CD14-positive monocyte (primary cell): Measurements from ENCODE around the gene VASH1. TPM values are rescaled to one million over a fixed set of nuclear protein-coding genes. Genes with fewer than 3 reads are reported as not detected.

Experiments used
- DNase-seq, 3 donors: peaks; one replicate each; pipeline ENCODE4 v3.0.0-alpha.2; 2011 to 2022
- H2AFZ ChIP-seq: 2 replicates; pipeline ENCODE4 v1.6.0; 2012; ENCODE audit warnings: mild to moderate bottlenecking, low read depth, low read length, inconsistent platforms; ENCODE audit not compliant: insufficient read depth, poor library complexity, severe bottlenecking
- H3K27ac ChIP-seq, 2 donors: 1 replicate in 1 of 2; 2 replicates in 1 of 2; pipeline ENCODE4 v1.5.1; 2012 to 2013; ENCODE audit warnings: low read length in 2 of 2, control low read depth in 1 of 2, inconsistent platforms in 1 of 2, low read depth in 1 of 2, mild to moderate bottlenecking in 1 of 2
- H3K27me3 ChIP-seq, 2 donors: one replicate each; pipeline versions ENCODE4 v1.6.0 to v1.6.1; 2011 to 2013; ENCODE audit warnings: low read length in 2 of 2; ENCODE audit not compliant: control insufficient read depth in 2 of 2, insufficient read depth in 2 of 2
- H3K36me3 ChIP-seq, 2 donors: replicated peaks in 1 of 2; 1 replicate in 1 of 2; 2 replicates in 1 of 2; pipeline versions ENCODE4 v1.5.1 to v1.6.1; 2012 to 2013; ENCODE audit warnings: low read length in 2 of 2, control low read depth in 1 of 2, inconsistent platforms in 1 of 2, mild to moderate bottlenecking in 1 of 2; ENCODE audit not compliant: insufficient read depth in 2 of 2, control insufficient read depth in 1 of 2
- H3K4me1 ChIP-seq, 2 donors: 1 replicate in 1 of 2; 2 replicates in 1 of 2; pipeline versions ENCODE4 v1.5.1 to v1.6.1; 2012 to 2013; ENCODE audit warnings: low read length in 2 of 2, control low read depth in 1 of 2, inconsistent platforms in 1 of 2, mild to moderate bottlenecking in 1 of 2, moderate library complexity in 1 of 2; ENCODE audit not compliant: insufficient read depth in 2 of 2, control insufficient read depth in 1 of 2
- H3K4me2 ChIP-seq: replicated peaks from 2 replicates; pipeline ENCODE3; 2012; ENCODE audit warnings: low read length, moderate library complexity, mild to moderate bottlenecking; ENCODE audit not compliant: poor library complexity, severe bottlenecking; ENCODE audit errors: extremely low read depth
- H3K4me3 ChIP-seq, 3 experiments: fragments of 200-600 bp in 1 of 3; sonication (generic) in 1 of 3; replicated peaks in 1 of 3; 1 replicate in 2 of 3; 2 replicates in 1 of 3; pipeline ENCODE4 v1.5.1; 2011 to 2013; ENCODE audit warnings: low read length in 3 of 3, mild to moderate bottlenecking in 3 of 3, control low read depth in 2 of 3, low read depth in 2 of 3, inconsistent platforms in 1 of 3, moderate library complexity in 1 of 3
- H3K79me2 ChIP-seq: 2 replicates; pipeline ENCODE4 v1.6.0; 2012; ENCODE audit warnings: mild to moderate bottlenecking, control low read depth, inconsistent platforms, low read length, moderate library complexity; ENCODE audit not compliant: insufficient read depth
- H3K9ac ChIP-seq: 2 replicates; pipeline ENCODE4 v1.6.0; 2017; ENCODE audit warnings: low read length, mild to moderate bottlenecking; ENCODE audit not compliant: insufficient read depth, poor library complexity, severe bottlenecking
- H3K9me3 ChIP-seq, 2 donors: replicated peaks in 1 of 2; 1 replicate in 1 of 2; 2 replicates in 1 of 2; pipeline versions ENCODE4 v1.5.1 to v1.6.1; 2012 to 2013; ENCODE audit warnings: low read length in 2 of 2, control low read depth in 1 of 2; ENCODE audit not compliant: control insufficient read depth in 1 of 2, insufficient read depth in 1 of 2
- H4K20me1 ChIP-seq: 2 replicates; pipeline ENCODE4 v1.6.0; 2012; ENCODE audit warnings: mild to moderate bottlenecking, low read length, control low read depth, moderate library complexity; ENCODE audit not compliant: insufficient read depth
- H3K27ac Mint-ChIP-seq, 7 donors: one replicate each; pipeline ENCODE4 v1.8.0; 2020; ENCODE audit warnings: mild to moderate bottlenecking in 7 of 7, mixed read lengths in 7 of 7, moderate library complexity in 6 of 7, inconsistent platforms in 2 of 7
- H3K27me3 Mint-ChIP-seq, 3 donors: one replicate each; pipeline ENCODE4 v1.8.0; 2021 to 2022; ENCODE audit warnings: low read depth in 3 of 3, mild to moderate bottlenecking in 3 of 3, mixed read lengths in 3 of 3, moderate library complexity in 3 of 3, inconsistent platforms in 1 of 3
- H3K36me3 Mint-ChIP-seq, 2 donors: one replicate each; pipeline ENCODE4 v1.8.0; 2020; ENCODE audit warnings: mixed read lengths in 2 of 2, inconsistent platforms in 1 of 2, mild to moderate bottlenecking in 1 of 2
- H3K4me1 Mint-ChIP-seq: one replicate; pipeline ENCODE4 v1.8.0; 2020; ENCODE audit warnings: mild to moderate bottlenecking, mixed read lengths
- H3K4me3 Mint-ChIP-seq, 2 donors: one replicate each; pipeline ENCODE4 v1.8.0; 2020; ENCODE audit warnings: mild to moderate bottlenecking in 2 of 2, mixed read lengths in 2 of 2, moderate library complexity in 1 of 2
- H3K9me3 Mint-ChIP-seq, 7 donors: one replicate each; pipeline ENCODE4 v1.8.0; 2020 to 2022; ENCODE audit warnings: mixed read lengths in 7 of 7, mild to moderate bottlenecking in 6 of 7, moderate library complexity in 6 of 7, inconsistent platforms in 2 of 7
- WGBS: methylation state at CpG from one replicate; pipeline ENCODE4 v1.1.5; 2013; ENCODE audit warnings: missing lambda C conversion rate; ENCODE audit not compliant: insufficient coverage; 5-methylcytosine and 5-hydroxymethylcytosine counted together
- intact Hi-C, 2 donors: fragments of 100-400 bp; cut with micrococcal nuclease; formaldehyde crosslinking; loops; one replicate each; pipeline versions ENCODE4 v1.15.0 to v1.15.1; 2023
- polyA plus RNA-seq, 3 donors: library from polyadenylated mRNA; depleted of rRNA in 1 of 3; unstranded in 2 of 3; stranded (reverse) in 1 of 3; fragments of 300-500 nt in 2 of 3; fragments of >200 nt in 1 of 3; fragmentation: Illumina TruSeq in 2 of 3; gene quantifications; 1 replicate in 2 of 3; 2 replicates in 1 of 3; pipeline ENCODE4 v1.2.3, GENCODE V29; 2012 to 2021
- TF ChIP-seq, protein P1 (sequence below): fragments of 200-600 bp; IDR thresholded peaks from one replicate; pipeline ENCODE4 v1.8.0; 2022; ENCODE audit warnings: antibody characterized with exemption, mild to moderate bottlenecking

VASH1 gene
- polyA plus RNA-seq, 3 donors, result 2.5 to 10.5 (median 3.3) TPM

GRCh38 chr14:76760331-76761135, 735 bp upstream of the VASH1 start:
- peak overlapping the region; percentile 50 to 81 (median 77) for H3K4me3 ChIP-seq
- peak overlapping the region; percentile 75 for H3K9ac ChIP-seq
- peak overlapping the region; percentile 45 to 87 (median 68) for H3K27ac Mint-ChIP-seq
- H3K4me2 ChIP-seq, result peak overlapping the region; percentile 98
- H3K27me3 ChIP-seq, result peaks cover 0 to 12% of the 10 kb centered on the region in 2 donors
- H3K36me3 Mint-ChIP-seq, result peaks cover 0 to 12% of the 10 kb centered on the region in 2 donors
- no peaks in the 10 kb centered on the region for H3K9me3 ChIP-seq
- intact Hi-C loops, result loop anchor here in 1 of 2 donors (5.0 kb wide), 1 partner anchor 38 kb away; no protein-coding TSS in a partner anchor
- H4K20me1 ChIP-seq, result no peaks in the 10 kb centered on the region
- DNase-seq, result no peak
- 50% methylated on average over 20 of the region's 26 CpGs for WGBS
- H3K36me3 ChIP-seq, result no peaks in the 10 kb centered on the region
- H3K4me3 Mint-ChIP-seq, result peak overlapping the region; percentile 76 to 82
- H3K79me2 ChIP-seq, result no peaks in the 10 kb centered on the region
- peak overlapping the region in 1 of 2 donors; percentile 72 for H3K27ac ChIP-seq
- H3K9me3 Mint-ChIP-seq, result no peaks in the 10 kb centered on the region
- peaks cover 36% of the 10 kb centered on the region for H3K4me1 Mint-ChIP-seq
- peaks cover 17 to 21% (median 19%) of the 10 kb centered on the region in 3 donors for H3K27me3 Mint-ChIP-seq
- H2AFZ ChIP-seq, result peak overlapping the region; percentile 95
- peaks cover 20 to 32% of the 10 kb centered on the region in 2 donors for H3K4me1 ChIP-seq
- TF ChIP-seq, protein P1, sequence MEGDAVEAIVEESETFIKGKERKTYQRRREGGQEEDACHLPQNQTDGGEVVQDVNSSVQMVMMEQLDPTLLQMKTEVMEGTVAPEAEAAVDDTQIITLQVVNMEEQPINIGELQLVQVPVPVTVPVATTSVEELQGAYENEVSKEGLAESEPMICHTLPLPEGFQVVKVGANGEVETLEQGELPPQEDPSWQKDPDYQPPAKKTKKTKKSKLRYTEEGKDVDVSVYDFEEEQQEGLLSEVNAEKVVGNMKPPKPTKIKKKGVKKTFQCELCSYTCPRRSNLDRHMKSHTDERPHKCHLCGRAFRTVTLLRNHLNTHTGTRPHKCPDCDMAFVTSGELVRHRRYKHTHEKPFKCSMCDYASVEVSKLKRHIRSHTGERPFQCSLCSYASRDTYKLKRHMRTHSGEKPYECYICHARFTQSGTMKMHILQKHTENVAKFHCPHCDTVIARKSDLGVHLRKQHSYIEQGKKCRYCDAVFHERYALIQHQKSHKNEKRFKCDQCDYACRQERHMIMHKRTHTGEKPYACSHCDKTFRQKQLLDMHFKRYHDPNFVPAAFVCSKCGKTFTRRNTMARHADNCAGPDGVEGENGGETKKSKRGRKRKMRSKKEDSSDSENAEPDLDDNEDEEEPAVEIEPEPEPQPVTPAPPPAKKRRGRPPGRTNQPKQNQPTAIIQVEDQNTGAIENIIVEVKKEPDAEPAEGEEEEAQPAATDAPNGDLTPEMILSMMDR, result no peak

GRCh38 chr14:76761960-76762410, 717 bp downstream of the VASH1 start:
- peak in 1 of 3 donors; percentile 35 for DNase-seq
- Histone ChIP-seq H3K4me2 (peak overlapping the region; percentile 98), H3K4me3 (peak overlapping the region; percentile 55 to 81 (median 77)), H3K36me3 (no peaks in the 10 kb centered on the region), H3K4me1 (peaks cover 20 to 32% of the 10 kb centered on the region in 2 donors), H3K27me3 (peaks cover 0 to 12% of the 10 kb centered on the region in 2 donors), H4K20me1 (no peaks in the 10 kb centered on the region), H3K27ac (peak overlapping the region in 1 of 2 donors; percentile 55), H3K9me3 (no peaks in the 10 kb centered on the region), H3K9ac (peak overlapping the region; percentile 75), H3K79me2 (no peaks in the 10 kb centered on the region), H2AFZ (peak overlapping the region; percentile 95)
- Mint-ChIP-seq H3K4me3 (peak overlapping the region; percentile 88 to 93), H3K4me1 (peaks cover 36% of the 10 kb centered on the region), H3K9me3 (no peaks in the 10 kb centered on the region), H3K36me3 (peaks cover 3 to 14% of the 10 kb centered on the region in 2 donors), H3K27me3 (peaks cover 15 to 17% (median 15%) of the 10 kb centered on the region in 3 donors), H3K27ac (peak overlapping the region in 5 of 7 donors; percentile 58 to 84 (median 77))
- WGBS, result 1% methylated on average over 54 of the region's 54 CpGs
- intact Hi-C loops, result loop anchor here in 1 of 2 donors (5.0 kb wide), 1 partner anchor 40 kb away; no protein-coding TSS in a partner anchor
- TF ChIP-seq, protein P1, result no peak
